A549 (cell line): ENCODE results near the gene SMCR8.
"Not testable (repeated sequence)": the region's sequence is repeated elsewhere in the genome, so short reads cannot be mapped to it uniquely, and the experiment has no call there.

Source experiments
- CHD4 ChIP-seq: fragments of 200-600 bp; sonication (generic); IDR thresholded peaks from 2 replicates; pipeline ENCODE4 v1.6.1; 2016; ENCODE audit warnings: antibody characterized with exemption, mild to moderate bottlenecking, borderline replicate concordance
- JUN ChIP-seq, 2 experiments: fragments of >200 bp; sonication (Bioruptor Twin); formaldehyde crosslinking; IDR thresholded peaks; 2 replicates in 1 of 2; 3 replicates in 1 of 2; pipeline ENCODE4 v1.6.1; 2016 to 2017
- KDM1A ChIP-seq: fragments of 200-600 bp; sonication (generic); IDR thresholded peaks from 2 replicates; pipeline ENCODE4 v1.6.1; 2016; ENCODE audit warnings: low read depth, mild to moderate bottlenecking
- MYC ChIP-seq: IDR thresholded peaks from 2 replicates; pipeline ENCODE4 v1.6.1; 2012; ENCODE audit warnings: mild to moderate bottlenecking, inconsistent platforms, low read length, improper control_type of control experiment, borderline replicate concordance
- PHF8 ChIP-seq: fragments of 200-600 bp; sonication (generic); IDR thresholded peaks from 2 replicates; pipeline ENCODE4 v1.6.1; 2016; ENCODE audit warnings: low read depth, mild to moderate bottlenecking, antibody characterized with exemption, moderate library complexity, borderline replicate concordance
- POLR2A ChIP-seq: IDR thresholded peaks from 2 replicates; pipeline ENCODE4 v1.6.1; 2012; ENCODE audit warnings: mild to moderate bottlenecking, low read length
- SMC3 ChIP-seq: fragments of >200 bp; sonication (Bioruptor Twin); formaldehyde crosslinking; IDR thresholded peaks from 3 replicates; pipeline ENCODE4 v1.6.1; 2018; ENCODE audit warnings: inconsistent platforms
- TF ChIP-seq, protein P1 (sequence below): IDR thresholded peaks from 2 replicates; pipeline ENCODE4 v1.6.1; 2012
- TF ChIP-seq, protein P2 (sequence below): fragments of 450-650 bp; IDR thresholded peaks from 2 replicates; pipeline ENCODE4 v1.6.1; 2014; ENCODE audit warnings: antibody characterized with exemption
- TF ChIP-seq, protein P3 (sequence below): fragments of >200 bp; sonication (Bioruptor Twin); formaldehyde crosslinking; IDR thresholded peaks from 3 replicates; pipeline ENCODE4 v1.5.1; 2016

DNA sequence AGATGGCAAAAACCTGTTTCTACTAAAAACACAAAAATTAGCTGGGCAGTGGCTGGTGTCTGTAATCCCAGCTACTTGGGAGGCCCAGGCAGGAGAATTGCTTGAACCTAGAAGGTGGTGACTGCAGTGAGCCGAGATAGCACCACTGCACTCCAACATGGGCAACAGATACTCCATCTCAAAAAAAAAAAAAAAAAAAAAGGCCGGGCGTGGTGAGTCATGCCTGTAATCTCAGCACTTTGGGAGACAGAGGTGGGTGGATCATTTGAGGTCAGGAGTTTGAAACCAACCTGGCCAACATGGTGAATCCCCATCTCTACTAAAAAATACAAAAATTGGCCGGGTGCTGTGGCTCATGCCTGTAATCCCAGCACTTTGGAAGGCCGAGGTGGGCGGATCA, 58.1 kb downstream of the SMCR8 start:
- TF ChIP-seq, protein P1, sequence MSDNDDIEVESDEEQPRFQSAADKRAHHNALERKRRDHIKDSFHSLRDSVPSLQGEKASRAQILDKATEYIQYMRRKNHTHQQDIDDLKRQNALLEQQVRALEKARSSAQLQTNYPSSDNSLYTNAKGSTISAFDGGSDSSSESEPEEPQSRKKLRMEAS: not testable (repeated sequence)
- not testable (repeated sequence) for TF ChIP-seq KDM1A; POLR2A; CHD4; MYC; SMC3; PHF8; JUN (IDR thresholded peaks at IDR 0.05)
- TF ChIP-seq, protein P2, sequence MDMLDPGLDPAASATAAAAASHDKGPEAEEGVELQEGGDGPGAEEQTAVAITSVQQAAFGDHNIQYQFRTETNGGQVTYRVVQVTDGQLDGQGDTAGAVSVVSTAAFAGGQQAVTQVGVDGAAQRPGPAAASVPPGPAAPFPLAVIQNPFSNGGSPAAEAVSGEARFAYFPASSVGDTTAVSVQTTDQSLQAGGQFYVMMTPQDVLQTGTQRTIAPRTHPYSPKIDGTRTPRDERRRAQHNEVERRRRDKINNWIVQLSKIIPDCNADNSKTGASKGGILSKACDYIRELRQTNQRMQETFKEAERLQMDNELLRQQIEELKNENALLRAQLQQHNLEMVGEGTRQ: not testable (repeated sequence)
- TF ChIP-seq, protein P3, sequence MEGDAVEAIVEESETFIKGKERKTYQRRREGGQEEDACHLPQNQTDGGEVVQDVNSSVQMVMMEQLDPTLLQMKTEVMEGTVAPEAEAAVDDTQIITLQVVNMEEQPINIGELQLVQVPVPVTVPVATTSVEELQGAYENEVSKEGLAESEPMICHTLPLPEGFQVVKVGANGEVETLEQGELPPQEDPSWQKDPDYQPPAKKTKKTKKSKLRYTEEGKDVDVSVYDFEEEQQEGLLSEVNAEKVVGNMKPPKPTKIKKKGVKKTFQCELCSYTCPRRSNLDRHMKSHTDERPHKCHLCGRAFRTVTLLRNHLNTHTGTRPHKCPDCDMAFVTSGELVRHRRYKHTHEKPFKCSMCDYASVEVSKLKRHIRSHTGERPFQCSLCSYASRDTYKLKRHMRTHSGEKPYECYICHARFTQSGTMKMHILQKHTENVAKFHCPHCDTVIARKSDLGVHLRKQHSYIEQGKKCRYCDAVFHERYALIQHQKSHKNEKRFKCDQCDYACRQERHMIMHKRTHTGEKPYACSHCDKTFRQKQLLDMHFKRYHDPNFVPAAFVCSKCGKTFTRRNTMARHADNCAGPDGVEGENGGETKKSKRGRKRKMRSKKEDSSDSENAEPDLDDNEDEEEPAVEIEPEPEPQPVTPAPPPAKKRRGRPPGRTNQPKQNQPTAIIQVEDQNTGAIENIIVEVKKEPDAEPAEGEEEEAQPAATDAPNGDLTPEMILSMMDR: not testable (repeated sequence)
